GM12878 (cell line): ENCODE data around the gene FUBP3. TPM values are rescaled to one million over a fixed set of nuclear protein-coding genes. Genes with fewer than 3 reads are reported as not detected.

Experiments
- ATAC-seq: fragments of 200-7000 bp; cut with Tn5 transposase; 3 replicates; pipeline ENCODE4 v1.9.1; 2020; ENCODE audit warnings: mild to moderate bottlenecking, moderate library complexity
- BruUV-seq: library from RNA; stranded (reverse); fragments of 400-500 nt; replicated peaks from 2 replicates; lab custom pipeline; 2021; lab: Mats Ljungman, UMichigan
- CTCF ChIA-PET: fragments of 300-600 bp; sonication (Branson Sonifier 250); formaldehyde crosslinking; extraction: SDS; loops from one replicate; lab custom pipeline; 2021; ENCODE audit warnings: inconsistent platforms; lab: Yijun Ruan, JAX
- POLR2A ChIA-PET: fragments of 350-600 bp; formaldehyde crosslinking; extraction: SDS; loops from one replicate; lab custom pipeline; 2021; ENCODE audit warnings: inconsistent platforms; lab: Charles Lee
- RAD21 ChIA-PET: fragments of 300-600 bp; sonication (Branson Sonifier 250); formaldehyde crosslinking; loops from one replicate; lab custom pipeline; 2023; ENCODE audit warnings: antibody characterized with exemption; ENCODE audit not compliant: unreplicated experiment; lab: Charles Lee
- SMC1A ChIA-PET: fragments of 300-600 bp; sonication (Branson Sonifier 250); formaldehyde crosslinking; loops from one replicate; lab custom pipeline; 2023; ENCODE audit not compliant: unreplicated experiment, uncharacterized antibody; lab: Charles Lee
- DNase-seq: peaks from one replicate; pipeline ENCODE4 v3.0.0-alpha.2; 2011; ENCODE audit warnings: low read depth, low spot score
- FAIRE-seq: peaks from 3 replicates; lab custom pipeline; 2011; peaks lifted over from hg19 to GRCh38; lab: Jason Lieb, UNC
- H2AFZ ChIP-seq: 2 replicates; pipeline ENCODE4 v1.6.0; 2011; ENCODE audit warnings: low read depth, low read length, control low read depth; ENCODE audit not compliant: control insufficient read depth
- H3K27ac ChIP-seq: 2 replicates; pipeline ENCODE4 v1.5.1; 2011; ENCODE audit warnings: control low read depth; ENCODE audit not compliant: control insufficient read depth, insufficient read depth
- H3K27me3 ChIP-seq, 2 experiments: replicated peaks in 1 of 2; 2 replicates each; pipeline versions ENCODE4 v1.6.0 to v1.6.1; 2011; ENCODE audit warnings: low read length in 1 of 2; ENCODE audit not compliant: control insufficient read depth in 2 of 2, insufficient read depth in 2 of 2
- H3K36me3 ChIP-seq, 2 experiments: 2 replicates each; pipeline ENCODE4 v1.5.1; 2011; ENCODE audit warnings: low read length in 1 of 2; ENCODE audit not compliant: control insufficient read depth in 2 of 2, insufficient read depth in 2 of 2
- H3K4me1 ChIP-seq: 2 replicates; pipeline ENCODE4 v1.6.1; 2011; ENCODE audit warnings: mild to moderate bottlenecking, low read length, moderate library complexity, mixed read lengths; ENCODE audit not compliant: control insufficient read depth, insufficient read depth
- H3K4me2 ChIP-seq: 2 replicates; pipeline ENCODE4 v1.6.0; 2011; ENCODE audit warnings: control low read depth; ENCODE audit not compliant: control insufficient read depth, insufficient read depth
- H3K4me3 ChIP-seq: fragments of 200-600 bp; sonication (generic); 2 replicates; pipeline ENCODE4 v1.5.1; 2016
- H3K79me2 ChIP-seq: 2 replicates; pipeline ENCODE4 v1.6.0; 2011; ENCODE audit warnings: low read length; ENCODE audit not compliant: control insufficient read depth, insufficient read depth
- H3K9ac ChIP-seq: 2 replicates; pipeline ENCODE4 v1.8.0; 2011; ENCODE audit warnings: low read length, control low read depth, mixed read lengths; ENCODE audit not compliant: control insufficient read depth, insufficient read depth
- H3K9me3 ChIP-seq: replicated peaks from 3 replicates; pipeline ENCODE4 v1.5.1; 2011; ENCODE audit warnings: mild to moderate bottlenecking, low read length; ENCODE audit not compliant: control insufficient read depth, insufficient read depth
- H4K20me1 ChIP-seq: 2 replicates; pipeline ENCODE4 v1.6.0; 2011; ENCODE audit not compliant: control insufficient read depth, insufficient read depth
- ATF7 ChIP-seq: fragments of 450-650 bp; IDR thresholded peaks from 2 replicates; pipeline ENCODE4 v1.6.1; 2016; ENCODE audit warnings: low read depth, mild to moderate bottlenecking
- DPF2 ChIP-seq: fragments of 450-650 bp; IDR thresholded peaks from 2 replicates; pipeline ENCODE4 v1.6.1; 2017; ENCODE audit warnings: mild to moderate bottlenecking
- NFIC ChIP-seq: IDR thresholded peaks from 2 replicates; pipeline ENCODE4 v1.6.1; 2012; ENCODE audit warnings: low read depth, mild to moderate bottlenecking, inconsistent platforms, low read length, moderate library complexity
- WGBS: methylation state at CpG from one replicate; pipeline ENCODE4 v1.1.6; 2016; ENCODE audit warnings: low lambda C conversion rate; ENCODE audit not compliant: insufficient replicate concordance, insufficient coverage; ENCODE audit errors: missing lambda C conversion rate; 5-methylcytosine and 5-hydroxymethylcytosine counted together
- in situ Hi-C: fragments of 300-500 bp; cut with MboI; formaldehyde crosslinking; loops from 9 replicates; pipeline ENCODE4 v1.14.3; 2018; ENCODE audit warnings: mixed read lengths
- intact Hi-C: fragments of 100-400 bp; cut with micrococcal nuclease; formaldehyde crosslinking; loops from one replicate; pipeline ENCODE4 v1.14.2; 2022; ENCODE audit not compliant: unreplicated experiment
- polyA plus RNA-seq, 11 experiments: library from polyadenylated mRNA; depleted of rRNA in 4 of 11; unstranded in 6 of 11; stranded (reverse) in 5 of 11; fragments of >200 nt; fragmentation: Nextera tagmentation in 4 of 11; fragmentation: Illumina TruSeq in 1 of 11; extraction: Ambion mirVana in 4 of 11; extraction: Trizol in 1 of 11; gene quantifications; 1 replicate in 1 of 11; 2 replicates in 10 of 11; pipeline versions ENCODE4 v1.2.1 to v1.2.3, GENCODE V29; 2011 to 2016; ENCODE audit warnings: inconsistent platforms in 2 of 11, missing spikeins in 2 of 11, low read depth in 1 of 11
- total RNA-seq, 4 experiments: library from RNA; depleted of rRNA in 3 of 4; stranded (reverse); fragments of >200 nt in 3 of 4; fragmentation: Illumina TruSeq in 1 of 4; extraction: Trizol in 1 of 4; gene quantifications; 2 replicates each; pipeline versions ENCODE4 v1.2.1 to v1.2.3, GENCODE V29; 2013 to 2021
- TF ChIP-seq, protein P1 (sequence below): IDR thresholded peaks from 2 replicates; pipeline ENCODE4 v1.6.1; 2012; ENCODE audit warnings: improper control_type of control experiment, low read depth, low read length; ENCODE audit not compliant: insufficient replicate concordance

Gene FUBP3
- total and polyA plus RNA-seq, 10 of the 15 experiments (the other 5 are each of a cell fraction or from before 2014, with no cell fraction given) = 2.4 to 49.4 (median 37.2) TPM

DNA sequence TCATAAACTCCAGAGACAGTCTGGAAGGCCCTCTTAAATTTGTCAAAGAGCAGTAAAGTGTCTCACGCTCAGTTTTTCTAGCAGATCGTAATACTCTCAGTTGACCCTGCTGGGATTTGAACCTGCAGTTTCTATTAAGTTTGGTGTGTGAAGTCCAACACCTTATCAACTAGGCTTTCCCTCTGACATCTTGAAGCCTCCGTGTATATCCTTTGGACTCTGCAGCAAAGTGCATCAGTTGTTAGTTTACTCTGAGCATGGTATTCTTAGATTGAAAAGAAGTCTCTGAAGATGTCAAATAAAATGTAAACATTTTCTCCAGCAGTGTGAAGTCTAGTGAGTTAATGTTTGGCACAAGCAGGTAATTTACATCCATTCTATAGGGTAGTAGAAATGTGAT lies 2.4 kb downstream of the FUBP3 start:
- no peaks in the 10 kb centered on the region for H3K9me3 ChIP-seq
- no peak for FAIRE-seq
- H3K79me2 ChIP-seq = peaks cover 38% of the 10 kb centered on the region
- 0 out of 4 replicates have a peak, but pooled peaks cover 0 to 2% of the 10 kb centered on the region in 2 experiments for H3K36me3 ChIP-seq
- intact Hi-C loops = no loop called here
- WGBS = 79% methylated on average over 3 of the region's 3 CpGs
- no peak overlapping the region for H3K4me3 ChIP-seq
- TF ChIP-seq, protein P1, sequence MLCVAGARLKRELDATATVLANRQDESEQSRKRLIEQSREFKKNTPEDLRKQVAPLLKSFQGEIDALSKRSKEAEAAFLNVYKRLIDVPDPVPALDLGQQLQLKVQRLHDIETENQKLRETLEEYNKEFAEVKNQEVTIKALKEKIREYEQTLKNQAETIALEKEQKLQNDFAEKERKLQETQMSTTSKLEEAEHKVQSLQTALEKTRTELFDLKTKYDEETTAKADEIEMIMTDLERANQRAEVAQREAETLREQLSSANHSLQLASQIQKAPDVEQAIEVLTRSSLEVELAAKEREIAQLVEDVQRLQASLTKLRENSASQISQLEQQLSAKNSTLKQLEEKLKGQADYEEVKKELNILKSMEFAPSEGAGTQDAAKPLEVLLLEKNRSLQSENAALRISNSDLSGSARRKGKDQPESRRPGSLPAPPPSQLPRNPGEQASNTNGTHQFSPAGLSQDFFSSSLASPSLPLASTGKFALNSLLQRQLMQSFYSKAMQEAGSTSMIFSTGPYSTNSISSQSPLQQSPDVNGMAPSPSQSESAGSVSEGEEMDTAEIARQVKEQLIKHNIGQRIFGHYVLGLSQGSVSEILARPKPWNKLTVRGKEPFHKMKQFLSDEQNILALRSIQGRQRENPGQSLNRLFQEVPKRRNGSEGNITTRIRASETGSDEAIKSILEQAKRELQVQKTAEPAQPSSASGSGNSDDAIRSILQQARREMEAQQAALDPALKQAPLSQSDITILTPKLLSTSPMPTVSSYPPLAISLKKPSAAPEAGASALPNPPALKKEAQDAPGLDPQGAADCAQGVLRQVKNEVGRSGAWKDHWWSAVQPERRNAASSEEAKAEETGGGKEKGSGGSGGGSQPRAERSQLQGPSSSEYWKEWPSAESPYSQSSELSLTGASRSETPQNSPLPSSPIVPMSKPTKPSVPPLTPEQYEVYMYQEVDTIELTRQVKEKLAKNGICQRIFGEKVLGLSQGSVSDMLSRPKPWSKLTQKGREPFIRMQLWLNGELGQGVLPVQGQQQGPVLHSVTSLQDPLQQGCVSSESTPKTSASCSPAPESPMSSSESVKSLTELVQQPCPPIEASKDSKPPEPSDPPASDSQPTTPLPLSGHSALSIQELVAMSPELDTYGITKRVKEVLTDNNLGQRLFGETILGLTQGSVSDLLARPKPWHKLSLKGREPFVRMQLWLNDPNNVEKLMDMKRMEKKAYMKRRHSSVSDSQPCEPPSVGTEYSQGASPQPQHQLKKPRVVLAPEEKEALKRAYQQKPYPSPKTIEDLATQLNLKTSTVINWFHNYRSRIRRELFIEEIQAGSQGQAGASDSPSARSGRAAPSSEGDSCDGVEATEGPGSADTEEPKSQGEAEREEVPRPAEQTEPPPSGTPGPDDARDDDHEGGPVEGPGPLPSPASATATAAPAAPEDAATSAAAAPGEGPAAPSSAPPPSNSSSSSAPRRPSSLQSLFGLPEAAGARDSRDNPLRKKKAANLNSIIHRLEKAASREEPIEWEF = no peak
- TF ChIP-seq DPF2 (no peak), NFIC (no peak), ATF7 (no peak)
- TF ChIP-seq, all 136 proteins: peak for 0
- POLR2A ChIA-PET = no interaction called here
- H4K20me1 ChIP-seq = no peaks in the 10 kb centered on the region
- TSS peak; percentile 46 for BruUV-seq
- H3K27me3 ChIP-seq = no peaks in the 10 kb centered on the region
- RAD21 ChIA-PET = no interaction called here
- 0 out of 2 replicates have a peak, but pooled peaks cover 4% of the 10 kb centered on the region for H3K4me1 ChIP-seq
- CTCF ChIA-PET = no interaction called here
- H3K27ac ChIP-seq = no peak overlapping the region
- H2AFZ ChIP-seq = no peak overlapping the region
- in situ Hi-C loops = no loop called here
- SMC1A ChIA-PET = no interaction called here
- DNase-seq (no peak), ATAC-seq (no peak)
- no peak overlapping the region for H3K9ac ChIP-seq
- H3K4me2 ChIP-seq = peak overlapping the region; percentile 11; the same call in 1 of the 2 replicates
